ENCODE results near the gene C1orf210. TPM values are rescaled to one million over a fixed set of nuclear protein-coding genes. Genes with fewer than 3 reads are reported as not detected.

The C1orf210 gene
- total RNA-seq, 1 donor from 2014 or later: not detected

DNA sequence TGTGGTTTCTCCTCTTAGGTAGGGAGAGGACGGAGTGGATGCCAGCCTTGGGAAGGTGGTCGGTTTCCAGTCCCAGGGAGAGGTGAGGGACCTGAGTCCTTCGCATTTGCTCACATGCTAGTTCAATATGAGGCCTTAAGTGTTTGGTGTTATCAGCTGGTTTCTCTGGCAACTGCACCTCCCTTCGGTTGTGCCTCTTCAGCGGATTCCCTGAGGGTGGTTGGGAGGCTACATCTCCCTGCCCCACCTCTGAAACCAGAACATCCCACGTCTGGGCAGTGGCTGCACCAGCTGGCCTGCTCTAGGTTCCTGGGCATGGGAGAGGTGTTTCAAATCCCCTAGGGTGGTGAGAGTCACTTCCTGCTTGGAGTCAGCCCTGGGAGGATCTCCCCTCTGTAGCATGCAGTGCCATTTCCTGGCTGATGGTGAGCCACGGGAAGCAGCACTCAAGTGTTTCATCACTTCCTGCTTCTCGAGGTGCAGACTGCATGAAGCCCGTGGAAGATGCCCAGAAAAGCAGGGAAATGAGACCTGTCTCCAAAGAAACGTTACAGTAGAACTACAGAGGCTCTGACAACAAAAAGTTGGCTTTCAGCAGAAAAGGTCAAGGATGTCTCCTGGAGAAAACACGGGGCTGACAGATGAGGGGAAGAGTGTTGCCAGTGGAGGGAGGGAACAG, 11.1 kb downstream of the C1orf210 start:
- no peaks in the 10 kb centered on the region for H3K9me3 Mint-ChIP-seq

DNA sequence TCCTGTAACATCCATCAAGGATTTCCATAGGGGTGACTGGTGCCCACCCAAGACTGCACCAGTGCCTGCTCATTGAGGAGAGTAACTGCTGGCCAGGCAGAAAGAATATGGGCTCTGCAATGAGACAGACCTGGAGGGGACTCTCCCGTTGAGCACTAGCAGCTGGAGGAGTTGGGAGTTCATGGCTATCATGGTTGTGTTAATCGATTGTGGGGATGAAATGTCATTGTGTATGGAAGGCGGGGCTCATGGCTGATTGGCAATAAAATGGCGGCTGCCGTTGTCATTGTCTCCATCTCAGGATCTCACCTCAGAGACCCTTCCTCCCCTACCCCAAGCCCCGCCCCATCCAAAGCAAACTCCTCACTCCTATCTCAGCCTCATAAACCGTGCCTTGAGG, 11.7 kb downstream of the C1orf210 start:
- H3K27ac Mint-ChIP-seq (ENCODE audit: unreplicated experiment): no peak overlapping the region
- H3K9me3 Mint-ChIP-seq: no peaks in the 10 kb centered on the region
- H3K4me1 Mint-ChIP-seq: peaks cover 11% of the 10 kb centered on the region
- H3K36me3 Mint-ChIP-seq (ENCODE audit: low read depth): no peaks in the 10 kb centered on the region
- H3K27me3 Mint-ChIP-seq (ENCODE audit: low read depth): peaks cover 18% of the 10 kb centered on the region
- no peak for DNase-seq (ENCODE audit: low read depth, low spot score)
- H3K4me3 Mint-ChIP-seq: no peak overlapping the region
- TF ChIP-seq CTCF (conservative IDR thresholded peaks at IDR 0.05): no peak

More for the DNA sequence above, 11.1 kb downstream of the C1orf210 start:
- no peaks in the 10 kb centered on the region for H3K36me3 Mint-ChIP-seq (ENCODE audit: low read depth)
- no peak for TF ChIP-seq CTCF (conservative IDR thresholded peaks at IDR 0.05)
- H3K4me1 Mint-ChIP-seq: peaks cover 11% of the 10 kb centered on the region
- H3K27ac Mint-ChIP-seq (ENCODE audit: unreplicated experiment): no peak overlapping the region
- peaks cover 18% of the 10 kb centered on the region for H3K27me3 Mint-ChIP-seq (ENCODE audit: low read depth)
- no peak for DNase-seq (ENCODE audit: low read depth, low spot score)
- H3K4me3 Mint-ChIP-seq: no peak overlapping the region

DNA sequence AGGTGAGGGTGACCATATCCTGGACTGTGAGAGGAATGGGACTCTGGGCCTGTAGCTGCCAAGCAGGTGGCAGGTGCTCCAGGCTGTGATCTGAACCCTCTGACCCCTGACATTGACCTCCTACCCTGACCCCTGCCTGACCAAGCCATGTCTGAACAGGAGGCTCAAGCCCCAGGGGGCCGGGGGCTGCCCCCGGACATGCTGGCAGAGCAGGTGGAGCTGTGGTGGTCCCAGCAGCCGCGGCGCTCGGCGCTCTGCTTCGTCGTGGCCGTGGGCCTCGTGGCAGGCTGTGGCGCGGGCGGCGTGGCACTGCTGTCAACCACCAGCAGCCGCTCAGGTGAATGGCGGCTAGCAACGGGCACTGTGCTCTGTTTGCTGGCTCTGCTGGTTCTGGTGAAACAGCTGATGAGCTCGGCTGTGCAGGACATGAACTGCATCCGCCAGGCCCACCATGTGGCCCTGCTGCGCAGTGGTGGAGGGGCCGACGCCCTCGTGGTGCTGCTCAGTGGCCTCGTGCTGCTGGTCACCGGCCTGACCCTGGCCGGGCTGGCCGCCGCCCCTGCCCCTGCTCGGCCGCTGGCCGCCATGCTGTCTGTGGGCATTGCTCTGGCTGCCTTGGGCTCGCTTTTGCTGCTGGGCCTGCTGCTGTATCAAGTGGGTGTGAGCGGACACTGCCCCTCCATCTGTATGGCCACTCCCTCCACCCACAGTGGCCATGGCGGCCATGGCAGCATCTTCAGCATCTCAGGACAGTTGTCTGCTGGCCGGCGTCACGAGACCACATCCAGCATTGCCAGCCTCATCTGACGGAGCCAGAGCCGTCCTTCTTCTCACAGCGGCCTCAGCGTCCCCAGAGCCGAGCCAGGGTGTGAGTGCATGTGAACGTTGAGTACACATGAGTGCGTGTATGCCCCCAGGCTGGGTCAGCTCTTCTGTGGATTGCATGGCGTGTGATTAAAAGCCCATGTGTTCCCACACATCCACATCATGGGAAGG, 12.5 kb downstream of the C1orf210 start:
- DNase-seq (ENCODE audit: low read depth, low spot score): no peak
- H3K4me3 Mint-ChIP-seq: no peak overlapping the region
- peaks cover 11% of the 10 kb centered on the region for H3K4me1 Mint-ChIP-seq

GRCh38 chr1:43272161-43272560, 13.2 kb downstream of the C1orf210 start:
- Mint-ChIP-seq H3K27me3 (ENCODE audit: low read depth) (peaks cover 18% of the 10 kb centered on the region), H3K4me3 (no peak overlapping the region), H3K9me3 (no peaks in the 10 kb centered on the region), H3K36me3 (ENCODE audit: low read depth) (no peaks in the 10 kb centered on the region), H3K27ac (ENCODE audit: unreplicated experiment) (no peak overlapping the region), H3K4me1 (peaks cover 11% of the 10 kb centered on the region)
- no peak for DNase-seq (ENCODE audit: low read depth, low spot score)
- TF ChIP-seq CTCF (conservative IDR thresholded peaks at IDR 0.05): no peak

More for the DNA sequence above, 12.5 kb downstream of the C1orf210 start:
- no peak for TF ChIP-seq CTCF (conservative IDR thresholded peaks at IDR 0.05)
- H3K27me3 Mint-ChIP-seq (ENCODE audit: low read depth): peaks cover 18% of the 10 kb centered on the region
- H3K27ac Mint-ChIP-seq (ENCODE audit: unreplicated experiment): peak overlapping the region; percentile 27
- no peaks in the 10 kb centered on the region for H3K9me3 Mint-ChIP-seq
- H3K36me3 Mint-ChIP-seq (ENCODE audit: low read depth): no peaks in the 10 kb centered on the region

GRCh38 chr1:43271186-43272118, 13.9 kb downstream of the C1orf210 start:
- no peak for DNase-seq (ENCODE audit: low read depth, low spot score)
- Mint-ChIP-seq H3K27ac (ENCODE audit: unreplicated experiment) (no peak overlapping the region), H3K9me3 (no peaks in the 10 kb centered on the region), H3K4me1 (peaks cover 11% of the 10 kb centered on the region), H3K4me3 (no peak overlapping the region), H3K27me3 (ENCODE audit: low read depth) (peaks cover 20% of the 10 kb centered on the region), H3K36me3 (ENCODE audit: low read depth) (no peaks in the 10 kb centered on the region)
- no peak for TF ChIP-seq CTCF (conservative IDR thresholded peaks at IDR 0.05)

Data from neural crest cell (in vitro differentiated cells).